GM21619 (cell line): ENCODE measurements around the gene TMEM165.

ENCODE experiments used
- ATAC-seq: cut with Tn5 transposase; IDR thresholded peaks from one replicate; pipeline ENCODE4 v1.9.1; 2021; ENCODE audit not compliant: unreplicated experiment

Gene TMEM165

GRCh38 chr4:55366621-55367020 is 29.1 kb upstream of the TMEM165 start:
- ATAC-seq = no peak

- no peak for ATAC-seq
Observed at GRCh38 chr4:55367084-55367722, 28.6 kb upstream of the TMEM165 start.

- ATAC-seq = no peak
Observed at GRCh38 chr4:55369968-55370367, 25.8 kb upstream of the TMEM165 start.

- ATAC-seq = no peak
Observed at GRCh38 chr4:55372259-55372658, 23.5 kb upstream of the TMEM165 start.

- no peak for ATAC-seq
Observed at GRCh38 chr4:55373461-55373860, 22.3 kb upstream of the TMEM165 start.

- no peak for ATAC-seq
Observed at GRCh38 chr4:55376698-55377097, 19.1 kb upstream of the TMEM165 start.

GRCh38 chr4:55378617-55379467 is 16.9 kb upstream of the TMEM165 start:
- no peak for ATAC-seq

- no peak for ATAC-seq
Observed at GRCh38 chr4:55380576-55380975, 15.2 kb upstream of the TMEM165 start.

- ATAC-seq = no peak
Observed at GRCh38 chr4:55381502-55381901, 14.3 kb upstream of the TMEM165 start.

- no peak for ATAC-seq
Observed at GRCh38 chr4:55382488-55383003, 13.2 kb upstream of the TMEM165 start.

- ATAC-seq = no peak
Observed at GRCh38 chr4:55385201-55385649, 10.5 kb upstream of the TMEM165 start.

GRCh38 chr4:55386073-55386472 is 9.7 kb upstream of the TMEM165 start:
- ATAC-seq = peak; percentile 91

GRCh38 chr4:55386840-55387239 is 8.9 kb upstream of the TMEM165 start:
- no peak for ATAC-seq

GRCh38 chr4:55393461-55394320 is 2.1 kb upstream of the TMEM165 start:
- ATAC-seq = no peak

GRCh38 chr4:55395218-55395528 is 584 bp upstream of the TMEM165 start:
- peak; percentile 0 for ATAC-seq

- ATAC-seq = peak; percentile 25
Observed at GRCh38 chr4:55396308-55397125, 760 bp downstream of the TMEM165 start.

GRCh38 chr4:55397126-55397436 is 1.3 kb downstream of the TMEM165 start:
- ATAC-seq = no peak

GRCh38 chr4:55397520-55398321 is 2.0 kb downstream of the TMEM165 start:
- ATAC-seq = no peak

- no peak for ATAC-seq
Observed at GRCh38 chr4:55398461-55398860, 2.7 kb downstream of the TMEM165 start.

GRCh38 chr4:55398966-55399365 is 3.2 kb downstream of the TMEM165 start:
- ATAC-seq = no peak
